ENCODE measurements around the gene UQCRFS1.
"Not testable (repeated sequence)": the region's sequence is repeated elsewhere in the genome, so short reads cannot be mapped to it uniquely, and the experiment has no call there.

Gene UQCRFS1

DNA sequence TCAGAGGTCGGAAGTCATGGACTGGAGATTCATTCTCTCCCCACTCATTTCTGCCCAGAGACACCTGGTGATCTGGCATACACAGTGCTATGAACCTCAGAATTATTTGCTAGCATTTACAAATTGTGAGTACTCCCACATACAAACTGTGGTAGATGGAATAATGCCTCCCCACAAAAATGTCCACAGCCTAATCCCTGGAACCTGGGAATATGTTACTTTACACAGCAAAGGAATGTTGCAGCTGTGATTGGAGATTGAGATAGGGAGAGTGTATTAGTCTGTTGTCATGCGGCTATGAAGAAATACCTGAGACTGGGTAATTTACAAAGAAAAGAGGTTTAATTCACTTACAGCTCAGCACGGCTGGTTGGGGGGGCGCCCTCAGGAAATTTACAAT is 3.1 kb upstream of the UQCRFS1 start:
- TF ChIP-seq, protein P1, sequence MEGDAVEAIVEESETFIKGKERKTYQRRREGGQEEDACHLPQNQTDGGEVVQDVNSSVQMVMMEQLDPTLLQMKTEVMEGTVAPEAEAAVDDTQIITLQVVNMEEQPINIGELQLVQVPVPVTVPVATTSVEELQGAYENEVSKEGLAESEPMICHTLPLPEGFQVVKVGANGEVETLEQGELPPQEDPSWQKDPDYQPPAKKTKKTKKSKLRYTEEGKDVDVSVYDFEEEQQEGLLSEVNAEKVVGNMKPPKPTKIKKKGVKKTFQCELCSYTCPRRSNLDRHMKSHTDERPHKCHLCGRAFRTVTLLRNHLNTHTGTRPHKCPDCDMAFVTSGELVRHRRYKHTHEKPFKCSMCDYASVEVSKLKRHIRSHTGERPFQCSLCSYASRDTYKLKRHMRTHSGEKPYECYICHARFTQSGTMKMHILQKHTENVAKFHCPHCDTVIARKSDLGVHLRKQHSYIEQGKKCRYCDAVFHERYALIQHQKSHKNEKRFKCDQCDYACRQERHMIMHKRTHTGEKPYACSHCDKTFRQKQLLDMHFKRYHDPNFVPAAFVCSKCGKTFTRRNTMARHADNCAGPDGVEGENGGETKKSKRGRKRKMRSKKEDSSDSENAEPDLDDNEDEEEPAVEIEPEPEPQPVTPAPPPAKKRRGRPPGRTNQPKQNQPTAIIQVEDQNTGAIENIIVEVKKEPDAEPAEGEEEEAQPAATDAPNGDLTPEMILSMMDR (IDR thresholded peaks at IDR 0.05; ENCODE audit: low read length, missing control alignments), result no peak
- DNase-seq (ENCODE audit: low read depth), result no peak
- no peak overlapping the region for H3K4me3 ChIP-seq (replicated peaks; ENCODE audit: low read depth, low read length)

DNA sequence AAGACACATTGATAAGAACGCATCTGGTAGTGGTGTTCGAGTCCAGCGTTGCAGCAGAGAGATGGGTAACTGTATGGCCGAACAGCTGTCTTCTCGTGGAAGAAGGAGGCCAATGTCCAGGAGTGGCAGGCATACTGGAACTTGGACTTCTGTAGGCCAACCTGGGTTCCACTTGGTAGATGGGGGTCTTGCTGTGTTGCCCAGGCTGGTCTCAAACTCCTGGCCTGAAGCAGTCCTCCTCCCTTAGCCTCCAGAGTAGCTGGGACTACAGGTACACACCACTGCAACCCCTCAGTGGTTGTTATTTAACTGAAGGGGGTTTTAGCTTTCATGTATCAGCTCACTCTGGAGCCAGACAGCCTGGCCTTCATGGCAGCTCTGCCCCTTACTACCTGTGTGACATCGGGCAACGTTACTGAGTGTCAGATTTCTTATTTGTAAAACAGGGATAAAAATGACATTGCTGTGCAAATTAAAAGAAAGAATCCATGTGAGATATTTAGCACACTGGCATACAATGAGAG is 2.4 kb upstream of the UQCRFS1 start:
- DNase-seq (ENCODE audit: low read depth), result no peak
- no peak overlapping the region for H3K4me3 ChIP-seq (replicated peaks; ENCODE audit: low read depth, low read length)
- TF ChIP-seq, protein P1 (IDR thresholded peaks at IDR 0.05; ENCODE audit: low read length, missing control alignments), result no peak

DNA sequence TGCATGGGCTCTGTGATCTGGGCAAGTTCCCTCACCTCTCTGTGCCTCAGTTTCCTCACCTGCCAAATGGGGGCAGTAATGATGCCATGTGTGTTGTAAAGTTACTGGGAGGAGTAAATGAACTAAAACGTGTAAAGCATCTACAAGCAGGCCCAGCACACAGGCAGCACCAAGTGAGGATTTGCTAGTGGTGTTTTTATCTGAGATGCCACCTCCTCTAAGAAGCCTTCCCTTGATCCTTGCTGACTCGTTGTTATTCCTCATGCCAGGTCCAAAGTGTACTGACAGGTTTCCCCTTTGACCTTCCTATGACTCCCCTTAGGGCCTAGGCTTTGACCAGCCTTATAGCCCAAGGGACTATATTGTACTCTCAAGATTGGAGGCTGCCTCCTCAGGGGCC is 1.5 kb upstream of the UQCRFS1 start:
- H3K4me3 ChIP-seq (replicated peaks; ENCODE audit: low read depth, low read length), result no peak overlapping the region
- TF ChIP-seq, protein P1 (IDR thresholded peaks at IDR 0.05; ENCODE audit: low read length, missing control alignments), result no peak

DNA sequence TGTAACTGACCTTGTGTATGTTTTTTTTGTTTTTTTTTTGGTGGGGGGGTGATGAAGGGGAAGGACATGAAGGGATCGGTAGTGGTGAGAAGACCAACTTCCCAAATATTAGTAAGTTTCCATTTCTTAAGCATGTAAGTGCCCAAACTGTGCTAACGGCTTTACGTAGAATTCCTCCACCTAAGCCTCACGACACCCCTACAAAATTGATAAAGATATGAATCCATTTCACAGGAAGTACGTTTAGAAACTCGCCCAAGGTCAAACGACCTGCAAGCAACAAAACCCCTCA is 649 bp downstream of the UQCRFS1 start:
- DNase-seq (ENCODE audit: low read depth), result no peak
- TF ChIP-seq, protein P1 (IDR thresholded peaks at IDR 0.05; ENCODE audit: low read length, missing control alignments), result no peak
- H3K4me3 ChIP-seq (replicated peaks; ENCODE audit: low read depth, low read length), result peak overlapping the region; percentile 93

More for the DNA sequence above, 1.5 kb upstream of the UQCRFS1 start:
- no peak for DNase-seq (ENCODE audit: low read depth)

DNA sequence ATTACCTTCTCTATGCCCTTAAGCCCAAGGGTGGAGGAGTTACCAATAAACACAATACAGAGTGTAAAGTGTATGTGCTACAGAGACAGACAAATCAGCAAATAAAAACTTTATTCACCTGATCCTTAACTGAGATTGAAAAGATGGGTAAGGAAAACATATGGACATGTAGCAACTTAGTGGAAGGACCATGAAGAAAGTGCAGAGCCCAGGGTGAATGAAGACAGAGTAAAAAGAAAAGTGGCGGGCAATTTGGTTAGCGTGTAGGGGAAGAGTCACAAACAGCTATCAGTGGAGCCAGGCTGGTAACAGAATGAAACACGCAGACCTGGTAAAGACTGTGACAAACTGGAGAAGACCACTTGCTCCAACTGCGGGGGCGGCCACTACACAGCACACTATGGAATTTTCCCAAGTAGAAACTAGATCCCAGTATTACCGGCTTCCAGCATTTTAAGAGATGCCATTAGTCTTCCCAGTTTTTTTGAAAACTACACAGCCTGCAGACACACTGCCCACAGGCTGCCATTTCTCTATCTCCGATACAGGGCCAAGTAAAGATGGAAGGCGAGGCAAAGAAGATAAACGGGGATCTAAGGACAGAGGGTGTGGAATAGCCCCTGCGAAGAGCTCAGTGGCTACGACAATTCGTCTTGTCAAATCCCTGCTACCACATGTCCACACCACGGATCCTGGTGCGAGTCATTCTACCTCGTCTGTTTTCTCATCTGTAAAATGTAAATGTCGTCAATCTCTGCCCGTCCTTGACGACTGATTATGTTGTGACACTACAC is 1.2 kb downstream of the UQCRFS1 start:
- H3K4me3 ChIP-seq (replicated peaks; ENCODE audit: low read depth, low read length), result peak overlapping the region; percentile 93
- TF ChIP-seq, protein P1 (IDR thresholded peaks at IDR 0.05; ENCODE audit: low read length, missing control alignments), result no peak
- DNase-seq (ENCODE audit: low read depth), result peak; percentile 27

DNA sequence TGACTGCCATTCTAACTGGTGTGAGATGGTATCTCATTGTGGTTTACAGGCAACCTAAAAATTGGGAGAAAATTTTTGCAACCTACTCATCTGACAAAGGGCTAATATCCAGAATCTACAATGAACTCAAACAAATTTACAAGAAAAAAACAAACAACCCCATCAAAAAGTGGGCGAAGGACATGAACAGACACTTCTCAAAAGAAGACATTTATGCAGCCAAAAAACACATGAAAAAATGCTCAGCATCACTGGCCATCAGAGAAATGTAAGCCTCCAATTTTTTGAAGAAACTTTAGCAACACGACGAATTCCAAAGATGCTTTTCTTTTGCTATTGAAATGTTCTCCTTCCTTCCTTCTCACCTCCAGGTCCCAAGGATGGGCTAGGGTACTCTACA is 1.9 kb downstream of the UQCRFS1 start:
- DNase-seq (ENCODE audit: low read depth), result not testable (repeated sequence)
- peak overlapping the region; percentile 93 for H3K4me3 ChIP-seq (replicated peaks; ENCODE audit: low read depth, low read length)

DNA sequence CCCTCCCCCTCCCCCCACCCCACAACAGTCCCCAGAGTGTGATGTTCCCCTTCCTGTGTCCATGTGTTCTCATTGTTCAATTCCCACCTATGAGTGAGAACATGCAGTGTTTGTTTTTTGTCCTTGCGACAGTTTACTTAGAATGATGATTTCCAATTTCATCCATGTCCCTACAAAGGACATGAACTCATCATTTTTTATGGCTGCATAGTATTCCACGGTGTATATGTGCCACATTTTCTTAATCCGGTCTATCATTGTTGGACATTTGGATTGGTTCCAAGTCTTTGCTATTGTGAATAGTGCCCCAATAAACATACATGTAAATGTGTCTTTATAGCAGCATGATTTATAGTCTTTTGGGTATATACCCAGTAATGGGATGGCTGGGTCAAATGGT is 2.4 kb downstream of the UQCRFS1 start:
- DNase-seq (ENCODE audit: low read depth); H3K4me3 ChIP-seq (replicated peaks; ENCODE audit: low read depth, low read length): not testable (repeated sequence)

DNA sequence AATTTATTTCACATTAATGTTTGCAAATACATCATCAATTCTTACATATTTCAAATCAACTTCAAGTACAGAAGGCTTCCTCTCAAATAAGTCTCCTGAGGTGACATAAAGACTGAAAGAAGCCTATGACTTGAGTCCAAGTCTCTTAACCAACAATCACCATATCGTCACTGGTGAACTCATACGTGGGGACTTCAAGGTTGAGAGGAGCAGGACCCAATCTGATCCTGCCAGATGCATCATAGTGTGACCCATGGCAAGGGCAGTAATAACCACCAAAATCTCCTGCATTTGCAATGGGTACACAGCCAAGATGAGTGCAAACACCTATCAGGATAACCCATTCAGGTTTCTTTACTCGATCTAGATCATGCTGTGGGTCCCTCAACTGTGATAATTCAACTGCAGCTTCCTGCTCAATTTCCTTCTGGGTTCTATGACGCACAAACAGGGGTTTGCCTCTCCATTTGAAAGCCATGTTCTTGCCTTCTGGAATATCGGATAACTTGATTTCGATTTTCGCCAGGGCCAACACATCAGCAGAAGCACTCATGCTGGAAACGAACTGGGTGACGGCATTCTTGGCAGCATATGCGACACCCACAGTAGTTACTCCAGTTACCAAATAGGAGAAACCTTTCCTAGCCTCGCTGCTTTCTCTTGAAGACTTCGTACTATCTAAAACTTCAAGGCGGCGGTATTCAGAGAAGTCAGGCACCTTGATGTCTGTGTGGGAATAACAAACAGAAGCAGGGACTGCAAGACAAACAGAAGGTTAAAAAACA is 5.4 kb downstream of the UQCRFS1 start:
- H3K4me3 ChIP-seq (replicated peaks; ENCODE audit: low read depth, low read length); DNase-seq (ENCODE audit: low read depth): not testable (repeated sequence)

Measured in fibroblast of pulmonary artery (primary cell).